HG03460 (cell line): ENCODE results near the gene TNP2.
"Not testable (repeated sequence)": the region's sequence is repeated elsewhere in the genome, so short reads cannot be mapped to it uniquely, and the experiment has no call there.

Experiments used
- ATAC-seq: cut with Tn5 transposase; IDR thresholded peaks from one replicate; pipeline ENCODE4 v1.9.1; 2021; ENCODE audit not compliant: unreplicated experiment

Gene TNP2

DNA sequence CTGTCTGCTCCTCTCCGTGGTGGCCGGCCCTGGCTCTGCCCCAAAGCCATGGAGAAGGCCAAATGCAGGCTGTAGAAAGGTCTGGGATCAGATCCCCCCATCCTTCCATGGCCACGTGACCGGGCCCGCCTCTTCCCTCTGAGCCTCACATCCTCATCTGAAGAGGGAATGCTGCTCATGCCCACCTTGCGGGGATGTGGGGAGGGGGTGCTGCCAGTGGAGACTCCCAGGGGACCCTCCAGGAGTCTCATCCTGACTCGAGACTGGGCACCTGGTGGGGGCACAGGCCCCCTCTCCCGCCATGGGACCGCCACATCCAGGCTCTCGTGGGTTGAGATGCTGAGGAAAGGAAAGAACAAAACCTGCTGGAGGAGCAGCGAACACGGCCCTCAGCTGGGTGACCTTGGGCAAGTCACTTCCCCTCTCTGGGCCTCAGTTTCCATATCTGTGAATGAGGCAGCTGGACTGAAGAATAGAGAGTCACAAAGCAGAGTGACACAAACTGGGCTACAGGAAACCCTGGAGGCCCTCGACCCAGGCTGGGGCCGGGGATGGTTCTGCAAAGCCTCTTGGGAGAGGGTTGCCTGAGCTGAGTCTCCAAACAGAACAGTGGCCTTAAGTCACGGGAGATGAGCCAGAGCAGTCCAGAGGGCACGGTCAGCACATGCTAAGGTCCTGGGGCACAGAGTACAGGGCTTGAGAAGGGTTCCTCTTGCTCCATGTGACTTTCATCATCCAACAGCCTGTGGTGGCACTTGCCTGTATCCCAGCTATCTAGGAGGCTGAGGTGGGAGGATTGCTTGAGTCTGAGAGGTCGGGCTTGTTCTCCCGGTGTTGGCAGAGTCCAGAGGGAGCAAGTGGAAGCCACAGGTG is 43.2 kb downstream of the TNP2 start:
- no peak for ATAC-seq

DNA sequence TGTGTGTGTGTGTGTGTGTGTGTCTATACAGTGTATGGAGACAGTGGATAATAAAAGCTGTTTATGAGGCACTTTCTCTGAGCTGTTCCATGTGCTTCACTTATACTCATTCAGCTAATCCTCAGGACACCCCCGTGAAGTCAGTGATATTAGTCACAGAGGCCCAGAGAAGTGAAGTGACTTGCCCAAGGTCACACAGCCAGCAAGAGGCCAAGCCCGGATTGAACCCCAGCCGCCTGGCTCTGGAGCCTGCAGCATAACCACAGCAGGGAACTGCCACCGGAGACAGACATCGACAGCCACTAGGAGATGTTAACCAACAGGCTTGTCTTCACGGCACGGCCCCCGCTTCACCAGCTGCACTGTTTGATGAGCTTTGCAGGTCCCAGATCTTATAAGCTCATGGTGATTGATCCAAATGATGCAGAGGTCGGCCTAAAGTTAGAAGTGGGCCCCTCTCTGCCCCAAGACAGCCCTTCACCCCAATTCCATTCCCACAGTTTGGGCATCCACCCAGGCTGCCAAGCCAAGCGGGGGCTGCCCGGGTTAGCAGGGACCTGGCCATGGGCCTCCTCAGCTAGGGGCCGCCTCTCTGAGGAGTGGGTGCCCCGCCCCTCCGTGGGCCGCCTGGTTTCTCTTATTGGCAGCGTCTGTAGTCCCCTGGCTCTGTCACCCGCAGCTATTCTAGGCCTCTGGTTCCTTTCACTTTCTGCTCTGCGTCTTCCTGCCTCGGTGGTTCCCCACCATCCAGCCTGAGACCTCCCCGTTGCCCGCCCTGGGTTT is 44.0 kb downstream of the TNP2 start:
- peak; percentile 85 for ATAC-seq

DNA sequence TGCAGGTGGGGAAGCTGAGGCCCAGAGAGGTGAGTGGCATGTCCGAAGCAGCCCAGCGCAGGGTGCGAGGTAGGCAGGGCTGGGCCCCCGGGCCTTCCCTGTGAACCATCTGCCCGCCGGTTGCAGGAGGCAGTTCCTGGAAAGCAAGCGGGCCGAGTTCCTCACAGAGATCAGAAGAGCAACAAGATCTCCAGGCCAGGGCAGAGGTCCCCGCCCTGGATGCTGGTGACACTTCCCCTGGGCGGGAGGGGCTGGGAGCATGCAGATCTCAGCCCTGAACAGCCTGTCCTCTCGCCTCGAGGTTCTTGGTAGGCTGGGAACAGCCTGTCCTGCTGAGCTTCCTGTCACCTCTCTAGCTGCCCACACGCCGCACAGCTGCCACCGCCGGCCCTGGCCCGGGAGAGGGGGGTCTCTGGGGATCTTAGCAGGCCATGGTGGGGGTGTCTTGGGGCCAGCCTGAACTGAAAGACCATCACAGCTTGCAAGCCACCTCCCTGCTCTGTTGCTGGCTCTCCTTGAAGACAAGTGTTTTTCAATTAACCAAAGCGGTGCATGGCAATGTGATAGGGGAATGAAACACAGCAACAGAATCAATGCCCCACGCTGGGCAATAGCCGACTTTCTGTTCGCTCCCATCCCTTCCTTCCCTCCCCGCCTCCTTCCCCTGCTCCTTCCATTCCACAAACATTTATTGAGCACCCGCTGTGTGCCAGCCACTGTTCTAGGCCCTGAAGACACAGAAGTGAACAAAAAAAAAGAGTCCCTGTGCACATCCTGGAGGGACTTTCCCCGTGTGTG is 44.8 kb downstream of the TNP2 start:
- ATAC-seq, result no peak

DNA sequence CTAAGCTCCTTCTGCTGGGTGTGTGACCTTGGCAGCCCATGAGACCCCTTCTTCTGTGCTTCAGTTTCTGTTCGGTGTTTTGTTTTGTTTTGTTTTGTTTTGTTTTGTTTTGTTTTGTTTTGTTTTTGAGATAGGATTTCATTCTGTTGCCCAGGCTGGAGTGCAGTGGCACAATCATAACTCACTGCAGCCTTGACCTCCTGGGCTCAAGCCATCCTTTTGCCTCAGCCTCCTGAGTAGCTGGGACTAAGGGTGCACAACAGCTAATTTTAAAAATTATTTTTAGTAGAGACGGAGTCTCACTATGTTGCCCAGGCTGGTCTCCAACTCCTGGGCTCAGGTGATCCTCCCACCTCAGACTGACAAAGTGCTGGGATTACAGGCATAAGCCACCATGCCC is 48.6 kb downstream of the TNP2 start:
- ATAC-seq, result not testable (repeated sequence)

DNA sequence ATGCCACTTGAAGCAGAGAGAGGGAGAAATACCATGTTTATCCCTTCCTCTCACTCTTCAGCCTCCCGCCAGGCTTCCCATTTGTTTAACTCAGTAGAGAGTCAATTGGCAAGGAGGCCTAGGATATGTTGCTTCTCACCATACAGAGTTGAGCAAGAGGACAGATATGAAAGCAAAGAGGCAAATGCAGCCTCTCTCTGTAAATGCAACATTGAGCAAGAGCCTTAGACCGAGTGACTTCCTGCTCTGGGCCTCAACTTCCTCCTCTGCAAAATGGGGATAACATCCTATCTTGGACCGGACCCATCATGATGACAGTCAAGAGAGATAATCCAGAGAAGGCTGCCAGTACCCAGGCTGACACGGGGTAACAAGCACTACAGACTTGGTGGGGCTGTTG is 49.9 kb downstream of the TNP2 start:
- no peak for ATAC-seq

DNA sequence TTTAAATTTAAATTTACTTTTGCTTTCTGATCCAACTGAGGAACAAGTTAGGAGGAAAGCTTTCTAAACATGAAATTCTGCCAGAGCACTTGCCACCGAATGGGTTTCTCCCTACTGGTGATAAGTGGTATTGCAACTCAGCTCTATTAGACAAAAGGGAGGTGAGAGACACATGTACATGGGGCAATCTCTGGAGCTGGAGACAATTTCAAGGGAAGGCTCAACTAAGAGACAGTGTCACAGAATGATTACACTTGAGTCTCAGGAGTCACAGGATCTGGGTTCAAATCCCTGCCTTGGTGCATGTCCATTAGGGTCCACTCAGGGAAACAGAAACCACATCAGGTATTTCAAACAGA is 50.5 kb downstream of the TNP2 start:
- no peak for ATAC-seq
